HCT116 (cell line): Measurements from ENCODE around the gene FAM110A. TPM values are rescaled to one million over a fixed set of nuclear protein-coding genes. Genes with fewer than 3 reads are reported as not detected.

ENCODE experiments used
- ATAC-seq: fragments of 200-7000 bp; cut with Tn5 transposase; 2 replicates; pipeline ENCODE4 v1.9.1; 2020; ENCODE audit warnings: mild to moderate bottlenecking, moderate library complexity
- Bru-seq: library from RNA; stranded (reverse); fragments of 400-500 nt; gene quantifications from one replicate; lab custom pipeline; 2021; lab: Mats Ljungman, UMichigan
- BruChase-seq, 2 experiments: library from RNA; stranded (reverse); fragments of 400-500 nt; gene quantifications; one replicate each; lab custom pipeline; 2021; lab: Mats Ljungman, UMichigan
- BruUV-seq: library from RNA; stranded (reverse); fragments of 400-500 nt; replicated peaks from 2 replicates; lab custom pipeline; 2021; lab: Mats Ljungman, UMichigan
- CTCF ChIA-PET: fragments of 300-600 bp; sonication (Branson Sonifier 250); formaldehyde crosslinking; loops from one replicate; lab custom pipeline; 2021; ENCODE audit warnings: antibody characterized with exemption; lab: Charles Lee
- POLR2A ChIA-PET: fragments of 300-600, 350-600 bp; sonication (Branson Sonifier 250); formaldehyde crosslinking; loops from one replicate; lab custom pipeline; 2021; ENCODE audit warnings: antibody characterized with exemption; lab: Charles Lee
- RAD21 ChIA-PET, 2 experiments: fragments of 300-600 bp; sonication (Branson Sonifier 250); formaldehyde crosslinking; loops; one replicate each; lab custom pipeline; 2023; ENCODE audit warnings: low total read pairs in 2 of 2; ENCODE audit not compliant: uncharacterized antibody in 2 of 2, unreplicated experiment in 2 of 2, low non-redundant PET in 1 of 2; lab: Charles Lee
- DNase-seq: peaks from one replicate; pipeline ENCODE4 v3.0.0-alpha.2; 2010; ENCODE audit warnings: low read depth, low spot score
- H2AFZ ChIP-seq: fragments of 200-600 bp; shearing (Covaris generic), sonication (generic); 2 replicates; pipeline ENCODE4 v1.6.1; 2017; ENCODE audit warnings: low read depth, mixed run types, mixed read lengths, antibody characterized with exemption, low read length; ENCODE audit not compliant: poor library complexity, severe bottlenecking
- H3K27ac ChIP-seq: 2 replicates; pipeline ENCODE4 v1.5.1; 2012; ENCODE audit warnings: low read depth, low read length
- H3K27me3 ChIP-seq: fragments of 200-600 bp; sonication (generic); 2 replicates; pipeline ENCODE4 v1.6.1; 2016; ENCODE audit warnings: mixed run types, low read length, mixed read lengths; ENCODE audit not compliant: insufficient read depth
- H3K36me3 ChIP-seq, 2 experiments: fragments of 200-500 bp in 1 of 2; fragments of 200-600 bp in 1 of 2; sonication (Bioruptor generic) in 1 of 2; sonication (generic) in 1 of 2; 2 replicates each; pipeline versions ENCODE4 v1.5.1 to v1.6.1; 2014 to 2016; ENCODE audit warnings: low read length in 2 of 2, inconsistent platforms in 1 of 2, mixed read lengths in 1 of 2, mixed run types in 1 of 2; ENCODE audit not compliant: insufficient read depth in 2 of 2, control insufficient read depth in 1 of 2
- H3K4me1 ChIP-seq, 2 experiments: fragments of 200-600 bp in 1 of 2; sonication (generic) in 1 of 2; 2 replicates each; pipeline versions ENCODE4 v1.5.1 to v1.6.1; 2012 to 2017; ENCODE audit warnings: low read length in 2 of 2, inconsistent platforms in 1 of 2, mild to moderate bottlenecking in 1 of 2, mixed read lengths in 1 of 2, mixed run types in 1 of 2, moderate library complexity in 1 of 2; ENCODE audit not compliant: insufficient read depth in 2 of 2, control insufficient read depth in 1 of 2
- H3K4me2 ChIP-seq: fragments of 200-600 bp; sonication (generic); 2 replicates; pipeline ENCODE4 v1.6.1; 2017; ENCODE audit warnings: mixed run types, low read length, mixed read lengths
- H3K4me3 ChIP-seq, 2 experiments: fragments of 200-600 bp in 1 of 2; sonication (generic) in 1 of 2; replicated peaks in 1 of 2; 2 replicates each; pipeline ENCODE4 v1.5.1; 2011 to 2016; ENCODE audit warnings: low read length in 2 of 2, control low read depth in 1 of 2, low read depth in 1 of 2, mild to moderate bottlenecking in 1 of 2, mixed read lengths in 1 of 2, mixed run types in 1 of 2
- H3K79me2 ChIP-seq: fragments of 200-600 bp; sonication (generic); 2 replicates; pipeline ENCODE4 v1.6.1; 2017; ENCODE audit warnings: mild to moderate bottlenecking, mixed run types, low read length, moderate library complexity, mixed read lengths; ENCODE audit not compliant: insufficient read depth
- H3K9ac ChIP-seq: fragments of 200-600 bp; sonication (generic); 2 replicates; pipeline ENCODE4 v1.6.1; 2016; ENCODE audit warnings: low read length, mixed read lengths
- H3K9me2 ChIP-seq: fragments of 200-600 bp; sonication (generic), shearing (Covaris generic); 2 replicates; pipeline ENCODE4 v1.6.1; 2017; ENCODE audit warnings: mixed run types, mild to moderate bottlenecking, moderate library complexity; ENCODE audit not compliant: insufficient read depth
- H3K9me3 ChIP-seq, 2 experiments: fragments of 200-500 bp in 1 of 2; fragments of 200-600 bp in 1 of 2; sonication (Bioruptor generic) in 1 of 2; sonication (generic) in 1 of 2; 2 replicates each; pipeline ENCODE4 v1.6.1; 2014 to 2017; ENCODE audit warnings: low read length in 2 of 2, mixed read lengths in 2 of 2, inconsistent platforms in 1 of 2, low read depth in 1 of 2, mild to moderate bottlenecking in 1 of 2, mixed run types in 1 of 2, moderate library complexity in 1 of 2; ENCODE audit not compliant: control insufficient read depth in 1 of 2, insufficient read depth in 1 of 2
- H4K20me1 ChIP-seq: fragments of 200-600 bp; sonication (generic), shearing (Covaris generic); 2 replicates; pipeline ENCODE4 v1.6.1; 2017; ENCODE audit warnings: mixed run types, mild to moderate bottlenecking, moderate library complexity; ENCODE audit not compliant: insufficient read depth
- EZH2 ChIP-seq: fragments of 200-600 bp; sonication (generic); IDR thresholded peaks from 2 replicates; pipeline ENCODE4 v1.6.1; 2017; ENCODE audit warnings: antibody characterized with exemption, mixed run types
- EZH2phosphoT487 ChIP-seq: fragments of 200-600 bp; IDR thresholded peaks from 2 replicates; pipeline ENCODE4 v1.6.1; 2018; ENCODE audit warnings: antibody characterized with exemption, borderline replicate concordance
- FOSL1 ChIP-seq: IDR thresholded peaks from 2 replicates; pipeline ENCODE4 v1.6.1; 2012; ENCODE audit warnings: low read depth
- JUND ChIP-seq: IDR thresholded peaks from 2 replicates; pipeline ENCODE4 v1.6.1; 2012
- POLR2A ChIP-seq: IDR thresholded peaks from 2 replicates; pipeline ENCODE4 v1.7.0; 2011; ENCODE audit warnings: borderline replicate concordance; ENCODE audit not compliant: insufficient read depth, insufficient read length; ENCODE audit errors: extremely low read depth
- POLR2AphosphoS5 ChIP-seq: IDR thresholded peaks from 2 replicates; pipeline ENCODE4 v1.6.1; 2011; ENCODE audit warnings: mild to moderate bottlenecking, low read depth, low read length, moderate library complexity
- RAD21 ChIP-seq: IDR thresholded peaks from 2 replicates; pipeline ENCODE4 v1.6.1; 2012; ENCODE audit warnings: low read depth, mild to moderate bottlenecking
- SIN3A ChIP-seq: IDR thresholded peaks from 2 replicates; pipeline ENCODE4 v1.6.1; 2012; ENCODE audit warnings: low read depth
- TCF7L2 ChIP-seq: IDR thresholded peaks from 2 replicates; pipeline ENCODE4 v1.7.0; 2011; ENCODE audit warnings: borderline replicate concordance, inconsistent platforms; ENCODE audit not compliant: insufficient read depth, insufficient read length; ENCODE audit errors: extremely low read depth
- YY1 ChIP-seq: IDR thresholded peaks from 2 replicates; pipeline ENCODE4 v1.6.1; 2011; ENCODE audit warnings: low read length, low read depth, moderate library complexity, mild to moderate bottlenecking; ENCODE audit not compliant: insufficient replicate concordance; ENCODE audit errors: extremely low read depth
- ZFX ChIP-seq: fragments of 450-650 bp; IDR thresholded peaks from 2 replicates; pipeline ENCODE4 v1.6.1; 2017
- intact Hi-C: fragments of 100-400 bp; cut with micrococcal nuclease; formaldehyde crosslinking; loops from 2 replicates; pipeline ENCODE4 v1.10.0; 2022
- long read RNA-seq: library from polyadenylated mRNA; unstranded; transcript quantifications from one replicate; pipeline ENCODE4 v2.0.0, GENCODE V29; 2021; ENCODE audit not compliant: unreplicated experiment
- polyA plus RNA-seq: library from polyadenylated mRNA; unstranded; fragments of >200 nt; gene quantifications from 2 replicates; pipeline ENCODE4 v1.2.1, GENCODE V29; 2012; ENCODE audit warnings: missing spikeins
- total RNA-seq: library from RNA; stranded (reverse); gene quantifications from one replicate; pipeline ENCODE4 v1.2.1, GENCODE V29; 2021; ENCODE audit not compliant: unreplicated experiment
- TF ChIP-seq, protein P1 (sequence below): IDR thresholded peaks from 2 replicates; pipeline ENCODE4 v1.6.1; 2012; ENCODE audit warnings: low read depth
- TF ChIP-seq, protein P2 (sequence below): IDR thresholded peaks from 2 replicates; pipeline ENCODE4 v1.6.1; 2012
- TF ChIP-seq, protein P3 (sequence below): IDR thresholded peaks from 2 replicates; pipeline ENCODE4 v1.6.1; 2012
- TF ChIP-seq, protein P4 (sequence below), 3 experiments: fragments of 200-600 bp in 1 of 3; sonication (generic) in 1 of 3; IDR thresholded peaks in 2 of 3; conservative IDR thresholded peaks in 1 of 3; 2 replicates each; pipeline ENCODE4 v1.5.1; 2012 to 2017; ENCODE audit warnings: low read depth in 2 of 3, low read length in 2 of 3, antibody characterized with exemption in 1 of 3, borderline replicate concordance in 1 of 3, control low read depth in 1 of 3, mild to moderate bottlenecking in 1 of 3, mixed read lengths in 1 of 3, mixed run types in 1 of 3, moderate library complexity in 1 of 3; ENCODE audit not compliant: insufficient read depth in 1 of 3
- TF ChIP-seq, protein P5 (sequence below): IDR thresholded peaks from 2 replicates; pipeline ENCODE4 v1.6.1; 2011; ENCODE audit warnings: mild to moderate bottlenecking, low read length, moderate library complexity; ENCODE audit not compliant: insufficient replicate concordance; ENCODE audit errors: extremely low read depth

The FAM110A gene
- 26.4 TPM for total RNA-seq
- 26.3 and 30.1 TPM in 2 replicates for polyA plus RNA-seq
- Bru-seq, nascent RNA, result percentile 63 among the genes with signal in this experiment
- percentile 47 among the genes with signal in this experiment for BruChase-seq, experiment 1, labeled RNA remaining after a 6-hour chase
- BruChase-seq, experiment 2, labeled RNA remaining after a 2-hour chase, result percentile 69 among the genes with signal in this experiment
- long read RNA-seq, transcript FAM110A-206 (2 exons, 1,614 nt), result major isoform, 17 of 57 reads
- long read RNA-seq, partial matches to known transcripts, result 0 of 57 reads
- long read RNA-seq, other reads (novel, unspliced or antisense), result 36 of 57 reads

DNA sequence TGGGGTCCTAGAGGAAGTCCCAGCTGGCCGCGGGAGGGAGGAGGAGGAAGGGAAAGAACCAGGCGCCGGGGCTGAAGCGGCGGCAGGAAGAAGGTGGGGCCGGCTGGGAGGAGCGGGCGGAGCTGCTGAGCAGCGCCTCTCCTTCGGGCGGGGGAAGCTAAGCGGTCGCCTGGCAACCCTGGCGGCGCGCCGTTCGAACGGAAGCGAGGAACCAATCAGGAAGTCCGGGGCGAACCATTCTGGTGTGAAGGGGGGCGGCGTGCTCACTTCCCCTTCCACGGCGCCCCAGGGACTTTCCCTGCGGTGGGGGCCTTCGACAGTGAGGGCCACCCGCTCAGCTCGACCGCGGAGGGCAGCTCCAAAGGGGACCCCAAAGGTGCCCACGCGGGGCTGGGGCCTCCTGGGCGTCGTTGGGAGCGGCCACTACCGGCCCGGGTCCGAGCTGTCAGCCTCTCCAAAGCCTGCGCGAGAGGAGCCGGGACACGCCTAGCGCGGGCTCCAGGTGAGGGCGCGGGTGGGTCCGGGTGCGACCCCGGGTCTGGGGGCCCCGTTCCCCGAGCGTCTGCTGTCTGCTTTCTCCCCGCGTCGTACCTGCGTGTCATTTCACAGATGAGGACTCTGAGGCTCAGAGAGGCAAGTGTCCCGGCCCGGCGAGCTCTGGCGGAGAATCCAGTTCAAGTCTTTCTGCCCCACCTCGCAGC, at the start of gene FAM110A:
Gene FAM110A, plus strand, starts transcription at position 266 of the 701 bp plus-strand sequence. CDS start 11,090 bp downstream, outside the sequence.
- peak within 1 kb of the TSS; percentile 54 to 84 for H3K4me3 ChIP-seq
- H3K9me2 ChIP-seq, result no peaks in the 10 kb centered on the region
- no TSS peak for BruUV-seq
- peak; percentile 96 for ATAC-seq
- peak within 1 kb of the TSS; percentile 67 for H3K9ac ChIP-seq
- ChIA-PET RAD21 (interaction anchor here in 1 of 2 experiments (0.9 to 1.3 kb wide), 2 partner anchors 16 to 123 kb away, joined by 3 to 4 read pairs; no protein-coding TSS in a partner anchor), CTCF (interaction anchor here (0.6 to 1.9 kb wide), 6 partner anchors 9 to 123 kb away, joined by 3 to 15 read pairs (median 3); no protein-coding TSS in a partner anchor), POLR2A (interaction anchor here (0.7 to 0.8 kb wide), 2 partner anchors 9 to 15 kb away, joined by 3 read pairs; no protein-coding TSS in a partner anchor)
- no peaks in the 10 kb centered on the region for H4K20me1 ChIP-seq
- H3K79me2 ChIP-seq, result peaks cover 26% of the 10 kb centered on the region
- intact Hi-C loops, result no loop called here
- H3K36me3 ChIP-seq, result no peaks in the 10 kb centered on the region
- H3K27ac ChIP-seq, result peak within 1 kb of the TSS; percentile 88
- peak within 1 kb of the TSS; percentile 95 for H3K4me2 ChIP-seq
- peaks cover 18 to 37% of the 10 kb centered on the region in 2 experiments for H3K4me1 ChIP-seq
- peak within 1 kb of the TSS; percentile 98 for H2AFZ ChIP-seq
- peak; percentile 83 for DNase-seq
- no peaks in the 10 kb centered on the region for H3K9me3 ChIP-seq
- no peaks in the 10 kb centered on the region for H3K27me3 ChIP-seq
- TF ChIP-seq POLR2AphosphoS5, result peak; percentile 75
- no peak for TF ChIP-seq YY1
- TF ChIP-seq TCF7L2, result peak; percentile 42
- no peak; the same call in 1 of the 2 replicates for TF ChIP-seq ZFX
- peak; percentile 46 for TF ChIP-seq JUND
- no peak for TF ChIP-seq RAD21
- TF ChIP-seq SIN3A, result peak; percentile 55; the same call in 1 of the 2 replicates
- TF ChIP-seq, protein P1, sequence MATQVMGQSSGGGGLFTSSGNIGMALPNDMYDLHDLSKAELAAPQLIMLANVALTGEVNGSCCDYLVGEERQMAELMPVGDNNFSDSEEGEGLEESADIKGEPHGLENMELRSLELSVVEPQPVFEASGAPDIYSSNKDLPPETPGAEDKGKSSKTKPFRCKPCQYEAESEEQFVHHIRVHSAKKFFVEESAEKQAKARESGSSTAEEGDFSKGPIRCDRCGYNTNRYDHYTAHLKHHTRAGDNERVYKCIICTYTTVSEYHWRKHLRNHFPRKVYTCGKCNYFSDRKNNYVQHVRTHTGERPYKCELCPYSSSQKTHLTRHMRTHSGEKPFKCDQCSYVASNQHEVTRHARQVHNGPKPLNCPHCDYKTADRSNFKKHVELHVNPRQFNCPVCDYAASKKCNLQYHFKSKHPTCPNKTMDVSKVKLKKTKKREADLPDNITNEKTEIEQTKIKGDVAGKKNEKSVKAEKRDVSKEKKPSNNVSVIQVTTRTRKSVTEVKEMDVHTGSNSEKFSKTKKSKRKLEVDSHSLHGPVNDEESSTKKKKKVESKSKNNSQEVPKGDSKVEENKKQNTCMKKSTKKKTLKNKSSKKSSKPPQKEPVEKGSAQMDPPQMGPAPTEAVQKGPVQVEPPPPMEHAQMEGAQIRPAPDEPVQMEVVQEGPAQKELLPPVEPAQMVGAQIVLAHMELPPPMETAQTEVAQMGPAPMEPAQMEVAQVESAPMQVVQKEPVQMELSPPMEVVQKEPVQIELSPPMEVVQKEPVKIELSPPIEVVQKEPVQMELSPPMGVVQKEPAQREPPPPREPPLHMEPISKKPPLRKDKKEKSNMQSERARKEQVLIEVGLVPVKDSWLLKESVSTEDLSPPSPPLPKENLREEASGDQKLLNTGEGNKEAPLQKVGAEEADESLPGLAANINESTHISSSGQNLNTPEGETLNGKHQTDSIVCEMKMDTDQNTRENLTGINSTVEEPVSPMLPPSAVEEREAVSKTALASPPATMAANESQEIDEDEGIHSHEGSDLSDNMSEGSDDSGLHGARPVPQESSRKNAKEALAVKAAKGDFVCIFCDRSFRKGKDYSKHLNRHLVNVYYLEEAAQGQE, result no peak
- TF ChIP-seq, protein P2, sequence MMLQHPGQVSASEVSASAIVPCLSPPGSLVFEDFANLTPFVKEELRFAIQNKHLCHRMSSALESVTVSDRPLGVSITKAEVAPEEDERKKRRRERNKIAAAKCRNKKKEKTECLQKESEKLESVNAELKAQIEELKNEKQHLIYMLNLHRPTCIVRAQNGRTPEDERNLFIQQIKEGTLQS, result no peak
- TF ChIP-seq, protein P3, sequence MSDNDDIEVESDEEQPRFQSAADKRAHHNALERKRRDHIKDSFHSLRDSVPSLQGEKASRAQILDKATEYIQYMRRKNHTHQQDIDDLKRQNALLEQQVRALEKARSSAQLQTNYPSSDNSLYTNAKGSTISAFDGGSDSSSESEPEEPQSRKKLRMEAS, result peak; percentile 88
- TF ChIP-seq POLR2A, result no peak
- TF ChIP-seq FOSL1, result no peak
- TF ChIP-seq, protein P4, sequence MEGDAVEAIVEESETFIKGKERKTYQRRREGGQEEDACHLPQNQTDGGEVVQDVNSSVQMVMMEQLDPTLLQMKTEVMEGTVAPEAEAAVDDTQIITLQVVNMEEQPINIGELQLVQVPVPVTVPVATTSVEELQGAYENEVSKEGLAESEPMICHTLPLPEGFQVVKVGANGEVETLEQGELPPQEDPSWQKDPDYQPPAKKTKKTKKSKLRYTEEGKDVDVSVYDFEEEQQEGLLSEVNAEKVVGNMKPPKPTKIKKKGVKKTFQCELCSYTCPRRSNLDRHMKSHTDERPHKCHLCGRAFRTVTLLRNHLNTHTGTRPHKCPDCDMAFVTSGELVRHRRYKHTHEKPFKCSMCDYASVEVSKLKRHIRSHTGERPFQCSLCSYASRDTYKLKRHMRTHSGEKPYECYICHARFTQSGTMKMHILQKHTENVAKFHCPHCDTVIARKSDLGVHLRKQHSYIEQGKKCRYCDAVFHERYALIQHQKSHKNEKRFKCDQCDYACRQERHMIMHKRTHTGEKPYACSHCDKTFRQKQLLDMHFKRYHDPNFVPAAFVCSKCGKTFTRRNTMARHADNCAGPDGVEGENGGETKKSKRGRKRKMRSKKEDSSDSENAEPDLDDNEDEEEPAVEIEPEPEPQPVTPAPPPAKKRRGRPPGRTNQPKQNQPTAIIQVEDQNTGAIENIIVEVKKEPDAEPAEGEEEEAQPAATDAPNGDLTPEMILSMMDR (IDR thresholded peaks at IDR 0.05 in 2 of 3, conservative IDR thresholded peaks at IDR 0.05 in 1 of 3; ENCODE audit: borderline replicate concordance in 1 of 3, insufficient read depth in 1 of 3, low read depth in 2 of 3, low read length in 2 of 3), result no peak
- no peak for TF ChIP-seq EZH2phosphoT487
- TF ChIP-seq EZH2, result no peak
- TF ChIP-seq, protein P5, sequence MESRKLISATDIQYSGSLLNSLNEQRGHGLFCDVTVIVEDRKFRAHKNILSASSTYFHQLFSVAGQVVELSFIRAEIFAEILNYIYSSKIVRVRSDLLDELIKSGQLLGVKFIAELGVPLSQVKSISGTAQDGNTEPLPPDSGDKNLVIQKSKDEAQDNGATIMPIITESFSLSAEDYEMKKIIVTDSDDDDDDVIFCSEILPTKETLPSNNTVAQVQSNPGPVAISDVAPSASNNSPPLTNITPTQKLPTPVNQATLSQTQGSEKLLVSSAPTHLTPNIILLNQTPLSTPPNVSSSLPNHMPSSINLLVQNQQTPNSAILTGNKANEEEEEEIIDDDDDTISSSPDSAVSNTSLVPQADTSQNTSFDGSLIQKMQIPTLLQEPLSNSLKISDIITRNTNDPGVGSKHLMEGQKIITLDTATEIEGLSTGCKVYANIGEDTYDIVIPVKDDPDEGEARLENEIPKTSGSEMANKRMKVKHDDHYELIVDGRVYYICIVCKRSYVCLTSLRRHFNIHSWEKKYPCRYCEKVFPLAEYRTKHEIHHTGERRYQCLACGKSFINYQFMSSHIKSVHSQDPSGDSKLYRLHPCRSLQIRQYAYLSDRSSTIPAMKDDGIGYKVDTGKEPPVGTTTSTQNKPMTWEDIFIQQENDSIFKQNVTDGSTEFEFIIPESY, result no peak
